Lower leg skin (tissue), 4 donors: ENCODE data around the gene ZFP28. TPM values are rescaled to one million over a fixed set of nuclear protein-coding genes. Genes with fewer than 3 reads are reported as not detected.

Source experiments
- DNase-seq, 2 donors: peaks; one replicate each; pipeline ENCODE4 v3.0.0-alpha.2; 2019; ENCODE audit warnings: low spot score in 2 of 2
- H3K4me3 ChIP-seq: fragments of 200-600 bp; sonication (generic); 2 replicates; pipeline ENCODE4 v1.5.1; 2017; ENCODE audit warnings: mild to moderate bottlenecking, low read depth; ENCODE audit not compliant: poor library complexity, severe bottlenecking
- CTCF ChIP-seq, 3 donors: fragments of 450-650 bp; IDR thresholded peaks; one replicate each; pipeline ENCODE4 v1.5.1; 2016; ENCODE audit warnings: antibody characterized with exemption in 3 of 3, mild to moderate bottlenecking in 3 of 3, moderate library complexity in 2 of 3
- POLR2A ChIP-seq, 2 donors: fragments of 450-650 bp; IDR thresholded peaks; one replicate each; pipeline ENCODE4 v1.6.1; 2016 to 2017; ENCODE audit warnings: antibody characterized with exemption in 2 of 2, mild to moderate bottlenecking in 1 of 2, moderate library complexity in 1 of 2
- WGBS, 2 donors: methylation state at CpG; one replicate each; pipeline ENCODE4 v1.1.5; 2018; 5-methylcytosine and 5-hydroxymethylcytosine counted together
- intact Hi-C: fragments of 100-400 bp; cut with DNase I; formaldehyde crosslinking; loops from one replicate; pipeline ENCODE4 v1.15.0; 2023; ENCODE audit warnings: low total_unique reads
- total RNA-seq, 4 donors: library from RNA; depleted of rRNA; stranded (reverse); fragments of >200 nt; gene quantifications; one replicate each; pipeline ENCODE4 v1.1.0, GENCODE V29; 2016

Gene ZFP28
- total RNA-seq, 4 donors from 2014 or later, result 5.3 to 7.4 (median 6.8) TPM

GRCh38 chr19:56573914-56574313 lies 35.2 kb downstream of the ZFP28 start:
- H3K4me3 ChIP-seq, result no peak overlapping the region
- intact Hi-C loops, result no loop called here
- no peak for DNase-seq
- no peak for TF ChIP-seq CTCF (IDR thresholded peaks at IDR 0.05)
- TF ChIP-seq POLR2A (IDR thresholded peaks at IDR 0.05), result no peak
- WGBS, 2 donors, result 98% methylated on average over 3 of the region's 3 CpGs

GRCh38 chr19:56577719-56578602 lies 39.2 kb downstream of the ZFP28 start:
- DNase-seq, result no peak
- intact Hi-C loops, result no loop called here
- 96 to 97% methylated on average over 11 of the region's 11 CpGs for WGBS, 2 donors
- TF ChIP-seq POLR2A (IDR thresholded peaks at IDR 0.05), result no peak
- TF ChIP-seq CTCF (IDR thresholded peaks at IDR 0.05), result no peak
- H3K4me3 ChIP-seq, result no peak overlapping the region

- DNase-seq, result no peak
- TF ChIP-seq CTCF (IDR thresholded peaks at IDR 0.05) (no peak), POLR2A (IDR thresholded peaks at IDR 0.05) (no peak)
- intact Hi-C loops, result no loop called here
- no peak overlapping the region for H3K4me3 ChIP-seq
- WGBS, 2 donors, result 59 to 67% methylated on average over 4 of the region's 4 CpGs
Measured at GRCh38 chr19:56594446-56594782, 55.7 kb downstream of the ZFP28 start.

- intact Hi-C loops, result no loop called here
- H3K4me3 ChIP-seq, result peak within 1 kb of the TSS; percentile 90
- WGBS, 2 donors, result 0% methylated on average over 43 to 52 of the region's 52 CpGs
- peak in 1 of 3 donors; percentile 5 for TF ChIP-seq CTCF (IDR thresholded peaks at IDR 0.05)
- TF ChIP-seq POLR2A (IDR thresholded peaks at IDR 0.05), result no peak
- peak; percentile 71 to 97 for DNase-seq
Measured at GRCh38 chr19:56594783-56595547, 56.2 kb downstream of the ZFP28 start, which contains the start of gene ZNF71. TSS of gene ZNF71 (plus strand) at chr19:56595302. CDS start at chr19:56601559, 6,257 bp downstream.

GRCh38 chr19:56595548-56595899 lies 56.8 kb downstream of the ZFP28 start:
- 0 to 1% methylated on average over 4 of the region's 4 CpGs for WGBS, 2 donors
- TF ChIP-seq CTCF (IDR thresholded peaks at IDR 0.05) (no peak), POLR2A (IDR thresholded peaks at IDR 0.05) (no peak)
- H3K4me3 ChIP-seq, result peak overlapping the region; percentile 90
- DNase-seq, result no peak
- intact Hi-C loops, result no loop called here
